ENCODE results near the gene NAPB.

The NAPB gene

DNA sequence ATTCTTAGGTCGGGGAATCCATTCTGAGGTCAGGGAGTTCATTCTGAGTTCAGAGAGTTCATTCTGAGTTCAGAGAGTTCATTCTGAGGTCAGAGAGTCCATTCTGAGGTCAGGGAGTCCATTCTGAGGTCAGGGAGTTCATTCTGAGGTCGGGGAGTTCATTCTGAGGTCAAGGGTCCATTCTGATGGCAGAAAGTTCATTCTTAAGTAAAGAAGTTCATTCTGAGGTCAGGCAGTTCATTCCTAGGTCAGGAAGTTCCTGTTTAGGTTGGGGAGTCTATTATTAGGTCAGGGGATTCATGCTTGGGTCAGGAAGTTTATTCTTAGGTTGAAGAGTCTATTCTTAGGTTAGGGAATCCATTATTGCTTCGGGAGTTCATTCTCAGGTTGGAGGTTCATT is 87.2 kb downstream of the NAPB start:
- Histone ChIP-seq H3K36me3 (ENCODE audit: insufficient read depth, low read length) (no peaks in the 10 kb centered on the region), H3K27ac (no peak overlapping the region), H3K4me3 (no peak overlapping the region), H3K9ac (ENCODE audit: insufficient read length) (no peak overlapping the region), H3K9me3 (ENCODE audit: low read depth, low read length) (no peaks in the 10 kb centered on the region)
- TF ChIP-seq POLR2AphosphoS5 (IDR thresholded peaks at IDR 0.05; ENCODE audit: borderline replicate concordance, low read depth, low read length) (no peak), FOXP2 (optimal IDR thresholded peaks at IDR 0.05; ENCODE audit: control extremely low read depth, extremely low read length, insufficient read depth) (no peak), EZH2 (IDR thresholded peaks at IDR 0.05) (no peak)
- no peak for DNase-seq (ENCODE audit: low read depth, low spot score)

DNA sequence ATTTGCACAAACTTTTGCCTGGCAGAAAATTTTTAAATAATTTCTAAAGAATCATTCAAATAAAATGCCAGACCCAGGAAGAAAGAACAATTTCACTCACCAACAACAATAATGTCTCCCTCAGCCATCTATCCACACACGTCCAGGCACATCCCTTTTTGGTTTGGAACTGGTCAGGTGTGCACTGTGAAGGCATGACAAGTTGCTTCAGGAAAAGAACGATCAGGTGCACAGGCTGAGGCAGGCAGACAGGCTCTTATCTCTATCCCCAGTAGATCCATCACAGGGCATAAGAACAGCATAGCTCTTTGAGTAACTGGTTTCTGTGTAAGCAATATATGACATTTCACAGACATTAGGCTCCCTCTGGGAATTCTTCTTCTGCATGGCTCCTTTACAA is 88.8 kb downstream of the NAPB start:
- Histone ChIP-seq H3K27ac (no peak overlapping the region), H3K4me3 (no peak overlapping the region), H3K36me3 (ENCODE audit: insufficient read depth, low read length) (no peaks in the 10 kb centered on the region), H3K9ac (ENCODE audit: insufficient read length) (no peak overlapping the region), H3K9me3 (ENCODE audit: low read depth, low read length) (no peaks in the 10 kb centered on the region)
- DNase-seq (ENCODE audit: low read depth, low spot score), result no peak
- TF ChIP-seq EZH2 (IDR thresholded peaks at IDR 0.05) (no peak), FOXP2 (optimal IDR thresholded peaks at IDR 0.05; ENCODE audit: control extremely low read depth, extremely low read length, insufficient read depth) (no peak)

GRCh38 chr20:23331450-23332350 is 89.6 kb downstream of the NAPB start:
- no peak overlapping the region for H3K4me3 ChIP-seq
- H3K9ac ChIP-seq (ENCODE audit: insufficient read length), result no peak overlapping the region
- TF ChIP-seq EZH2 (IDR thresholded peaks at IDR 0.05) (no peak), POLR2AphosphoS5 (IDR thresholded peaks at IDR 0.05; ENCODE audit: borderline replicate concordance, low read depth, low read length) (no peak), FOXP2 (optimal IDR thresholded peaks at IDR 0.05; ENCODE audit: control extremely low read depth, extremely low read length, insufficient read depth) (no peak)
- H3K27ac ChIP-seq, result no peak overlapping the region
- no peaks in the 10 kb centered on the region for H3K9me3 ChIP-seq (ENCODE audit: low read depth, low read length)
- no peak for DNase-seq (ENCODE audit: low read depth, low spot score)
- no peaks in the 10 kb centered on the region for H3K36me3 ChIP-seq (ENCODE audit: insufficient read depth, low read length)

DNA sequence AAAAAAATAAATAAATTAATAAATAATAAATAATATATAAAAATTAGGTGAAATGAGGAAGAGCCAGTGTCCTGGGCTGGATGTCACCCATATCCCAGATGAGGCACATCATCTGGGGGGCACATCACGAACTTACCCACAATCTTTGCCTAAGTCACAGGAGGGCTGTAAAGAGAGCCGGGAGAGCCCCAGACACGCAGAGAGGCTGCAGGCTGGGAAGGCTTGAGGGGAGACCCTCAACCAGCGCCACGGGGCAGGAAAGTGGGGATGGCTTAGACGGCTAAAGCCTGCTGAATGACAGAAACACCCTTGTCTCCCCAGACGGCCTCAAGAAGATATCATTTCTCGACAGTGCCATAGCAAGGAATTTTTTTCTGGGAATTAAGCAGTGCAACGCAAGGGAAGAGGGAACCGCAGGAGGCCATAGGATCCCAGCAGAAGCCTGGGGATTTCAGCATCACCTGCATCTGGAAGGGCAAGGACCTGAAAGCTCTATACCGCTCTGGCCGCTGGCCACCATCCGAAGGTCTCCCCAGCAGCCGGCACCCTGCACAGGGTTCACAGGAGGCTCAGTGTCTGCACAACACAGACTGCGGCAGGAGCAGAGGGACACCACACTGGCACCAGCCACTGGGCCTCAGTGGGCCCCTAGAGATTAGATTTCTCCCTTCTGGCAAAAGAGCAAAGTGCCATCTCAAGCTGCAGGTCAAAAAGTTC is 93.5 kb downstream of the NAPB start:
- DNase-seq (ENCODE audit: low read depth, low spot score), result no peak
- Histone ChIP-seq H3K36me3 (ENCODE audit: insufficient read depth, low read length) (no peaks in the 10 kb centered on the region), H3K9ac (ENCODE audit: insufficient read length) (no peak overlapping the region), H3K9me3 (ENCODE audit: low read depth, low read length) (no peaks in the 10 kb centered on the region), H3K27ac (no peak overlapping the region), H3K4me3 (no peak overlapping the region)
- TF ChIP-seq FOXP2 (optimal IDR thresholded peaks at IDR 0.05; ENCODE audit: control extremely low read depth, extremely low read length, insufficient read depth) (no peak), POLR2AphosphoS5 (IDR thresholded peaks at IDR 0.05; ENCODE audit: borderline replicate concordance, low read depth, low read length) (no peak)

- DNase-seq (ENCODE audit: low read depth, low spot score), result no peak
- Histone ChIP-seq H3K4me3 (no peak overlapping the region), H3K9ac (ENCODE audit: insufficient read length) (no peak overlapping the region), H3K27ac (no peak overlapping the region), H3K9me3 (ENCODE audit: low read depth, low read length) (no peaks in the 10 kb centered on the region), H3K36me3 (ENCODE audit: insufficient read depth, low read length) (no peaks in the 10 kb centered on the region)
- TF ChIP-seq FOXP2 (optimal IDR thresholded peaks at IDR 0.05; ENCODE audit: control extremely low read depth, extremely low read length, insufficient read depth) (no peak), POLR2AphosphoS5 (IDR thresholded peaks at IDR 0.05; ENCODE audit: borderline replicate concordance, low read depth, low read length) (no peak), EZH2 (IDR thresholded peaks at IDR 0.05) (no peak)
Observed at GRCh38 chr20:23326774-23327173, 94.5 kb downstream of the NAPB start.

- no peak overlapping the region for H3K4me3 ChIP-seq
- TF ChIP-seq EZH2 (IDR thresholded peaks at IDR 0.05), result no peak
- TF ChIP-seq POLR2AphosphoS5 (IDR thresholded peaks at IDR 0.05; ENCODE audit: borderline replicate concordance, low read depth, low read length), result no peak
- no peak for TF ChIP-seq FOXP2 (optimal IDR thresholded peaks at IDR 0.05; ENCODE audit: control extremely low read depth, extremely low read length, insufficient read depth)
- H3K36me3 ChIP-seq (ENCODE audit: insufficient read depth, low read length), result no peaks in the 10 kb centered on the region
- no peak overlapping the region for H3K9ac ChIP-seq (ENCODE audit: insufficient read length)
- H3K27ac ChIP-seq, result no peak overlapping the region
- no peak for DNase-seq (ENCODE audit: low read depth, low spot score)
- H3K9me3 ChIP-seq (ENCODE audit: low read depth, low read length), result no peaks in the 10 kb centered on the region
Observed at GRCh38 chr20:23325107-23325506, 96.2 kb downstream of the NAPB start.

Measured in SK-N-MC (cell line).